ENCODE results near the gene CACYBP. TPM values are rescaled to one million over a fixed set of nuclear protein-coding genes. Genes with fewer than 3 reads are reported as not detected.
A peak's percentile ranks its signal among the peaks of the same experiment; 100 is the strongest.

The CACYBP gene
- total RNA-seq, 1 experiment from 2014 or later, result 194 TPM

GRCh38 chr1:174998569-174999215 lies 1.1 kb upstream of the CACYBP start (continued):
- no peak for TF ChIP-seq EZH2phosphoT487 (IDR thresholded peaks at IDR 0.05; ENCODE audit: borderline replicate concordance)
- peak; percentile 57 for TF ChIP-seq YY1 (IDR thresholded peaks at IDR 0.05; ENCODE audit: extremely low read depth, insufficient replicate concordance, low read depth, low read length)
- TF ChIP-seq CEBPB (IDR thresholded peaks at IDR 0.05; ENCODE audit: low read depth), result no peak
- 0 out of 2 replicates have a peak, but pooled peaks have one; percentile 19 for TF ChIP-seq CBX3 (IDR thresholded peaks at IDR 0.05; ENCODE audit: low read depth)

GRCh38 chr1:174999216-174999935 lies 371 bp upstream of the CACYBP start:
- Histone ChIP-seq H3K79me2 (ENCODE audit: insufficient read depth, low read length) (peaks cover 54% of the 10 kb centered on the region), H3K9me2 (ENCODE audit: insufficient read depth) (no peaks in the 10 kb centered on the region), H3K9me3 (ENCODE audit: control insufficient read depth in 1 of 2, insufficient read depth in 1 of 2, low read depth in 1 of 2, low read length in 2 of 2) (no peaks in the 10 kb centered on the region), H3K36me3 (ENCODE audit: control insufficient read depth in 1 of 2, insufficient read depth in 2 of 2, low read length in 2 of 2) (no peaks in the 10 kb centered on the region), H4K20me1 (ENCODE audit: insufficient read depth) (peaks cover 22% of the 10 kb centered on the region; the same call in 1 of the 2 replicates), H3K4me1 (ENCODE audit: control insufficient read depth in 1 of 2, insufficient read depth in 2 of 2, low read length in 2 of 2) (peaks cover 8 to 32% of the 10 kb centered on the region in 2 experiments), H3K27me3 (ENCODE audit: insufficient read depth, low read length) (no peaks in the 10 kb centered on the region), H3K9ac (ENCODE audit: low read length) (peak overlapping the region; percentile 99), H3K4me2 (ENCODE audit: low read length) (peak overlapping the region; percentile 91), H3K4me3 (replicated peaks in 1 of 2; ENCODE audit: low read depth in 1 of 2, low read length in 2 of 2) (peak overlapping the region; percentile 87 to 96), H3K27ac (ENCODE audit: low read depth, low read length) (peak overlapping the region; percentile 77), H2AFZ (ENCODE audit: low read depth, low read length, poor library complexity, severe bottlenecking) (peak overlapping the region; percentile 64)
- peak; percentile 97 for DNase-seq (ENCODE audit: low read depth, low spot score)
- intact Hi-C loops (cut with micrococcal nuclease), result loop anchor here (5.0 kb wide), 1 partner anchor 737 kb away; no protein-coding TSS in a partner anchor
- BruUV-seq (replicated peaks), result TSS peak; percentile 71
- ATAC-seq, result peak; percentile 83
- POLR2A ChIA-PET, result interaction anchor here (0.6 to 2.6 kb wide), 25 partner anchors 10 to 1131 kb away, joined by 3 to 21 read pairs (median 4); partner anchors contain the start of genes MRPS14 and ZBTB37
- RAD21 ChIA-PET (ENCODE audit: low non-redundant PET in 1 of 2, low total read pairs in 2 of 2, uncharacterized antibody in 2 of 2, unreplicated experiment in 2 of 2), result no interaction called here
- CTCF ChIA-PET, result interaction anchor here (0.6 to 1.6 kb wide), 11 partner anchors 10 to 252 kb away, joined by 3 to 9 read pairs (median 4); no protein-coding TSS in a partner anchor
- TF ChIP-seq TCF7L2 (IDR thresholded peaks at IDR 0.05; ENCODE audit: borderline replicate concordance, extremely low read depth, insufficient read depth, insufficient read length) (peak; percentile 73), SP1 (IDR thresholded peaks at IDR 0.05; ENCODE audit: low read depth) (peak; percentile 82), EGR1 (IDR thresholded peaks at IDR 0.05; ENCODE audit: low read depth) (0 out of 2 replicates have a peak, but pooled peaks have one; percentile 65), REST (IDR thresholded peaks at IDR 0.05; ENCODE audit: low read depth) (no peak), EZH2phosphoT487 (IDR thresholded peaks at IDR 0.05; ENCODE audit: borderline replicate concordance) (no peak), SIN3A (IDR thresholded peaks at IDR 0.05; ENCODE audit: low read depth) (peak; percentile 94), YY1 (IDR thresholded peaks at IDR 0.05; ENCODE audit: extremely low read depth, insufficient replicate concordance, low read depth, low read length) (peak; percentile 96), ATF3 (IDR thresholded peaks at IDR 0.05) (no peak), POLR2A (IDR thresholded peaks at IDR 0.05; ENCODE audit: borderline replicate concordance, extremely low read depth, insufficient read depth, insufficient read length) (peak; percentile 92), POLR2AphosphoS5 (IDR thresholded peaks at IDR 0.05; ENCODE audit: low read depth, low read length) (peak; percentile 99), FOSL1 (IDR thresholded peaks at IDR 0.05; ENCODE audit: low read depth) (peak; percentile 17; the same call in 1 of the 2 replicates), EZH2 (IDR thresholded peaks at IDR 0.05) (no peak), ELF1 (IDR thresholded peaks at IDR 0.05; ENCODE audit: borderline replicate concordance, low read depth) (peak; percentile 83), ZNF274 (IDR thresholded peaks at IDR 0.05; ENCODE audit: low read depth, low read length) (no peak), MAX (IDR thresholded peaks at IDR 0.05) (peak; percentile 84), JUND (IDR thresholded peaks at IDR 0.05) (0 out of 2 replicates have a peak, but pooled peaks have one; percentile 27), SRF (IDR thresholded peaks at IDR 0.05; ENCODE audit: low read depth) (peak; percentile 86)
